Measurements from ENCODE around the gene GLA.

GRCh38 chrX:101407748-101408531 lies at the start of gene GLA, which contains the start of gene HNRNPH2:
- TF ChIP-seq FOXK2 (IDR thresholded peaks at IDR 0.05), result peak; percentile 62
- TF ChIP-seq L3MBTL2 (conservative IDR thresholded peaks at IDR 0.05), result peak; percentile 93
- TF ChIP-seq FOXM1 (IDR thresholded peaks at IDR 0.05; ENCODE audit: borderline replicate concordance), result no peak
- no peak for TF ChIP-seq ARNT (IDR thresholded peaks at IDR 0.05)
- no peak for TF ChIP-seq FOXA1 (IDR thresholded peaks at IDR 0.05)
- TF ChIP-seq NFRKB (IDR thresholded peaks at IDR 0.05), result peak; percentile 91; the same call in 1 of the 2 replicates
- peak; percentile 50; the same call in 1 of the 2 replicates for TF ChIP-seq BHLHE40 (IDR thresholded peaks at IDR 0.05; ENCODE audit: borderline replicate concordance)
- no peak for TF ChIP-seq SUZ12 (IDR thresholded peaks at IDR 0.05)

Data from HEK293T (cell line).